GM19468 (cell line): ENCODE measurements around the gene TRMT10C.

ENCODE experiments used
- ATAC-seq: cut with Tn5 transposase; IDR thresholded peaks from one replicate; pipeline ENCODE4 v1.9.1; 2021; ENCODE audit warnings: mild to moderate bottlenecking, moderate library complexity, moderate number of reproducible peaks; ENCODE audit not compliant: unreplicated experiment; ENCODE audit errors: extremely low read depth

The TRMT10C gene

DNA sequence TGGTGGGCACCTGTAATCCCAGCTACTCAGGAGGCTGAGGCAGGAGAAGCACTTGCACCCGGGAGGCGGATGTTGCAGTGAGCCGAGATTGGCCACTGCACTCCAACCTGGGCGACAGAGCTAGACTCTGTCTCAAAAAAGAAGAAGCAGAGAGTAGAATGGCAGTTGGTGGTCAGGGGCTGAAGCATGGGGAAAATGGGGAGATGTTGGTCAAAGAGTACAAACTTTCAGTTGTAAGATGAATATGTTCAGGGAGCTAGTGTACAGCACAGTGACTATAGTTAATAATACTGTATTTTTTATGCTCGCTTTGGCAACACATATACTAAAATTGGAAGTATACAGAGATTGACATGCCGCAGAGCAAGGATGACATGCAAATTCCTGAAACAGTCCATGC, 53.9 kb downstream of the TRMT10C start:
- ATAC-seq = no peak
